HepG2 (cell line): ENCODE measurements around the gene PET100. TPM values are rescaled to one million over a fixed set of nuclear protein-coding genes. Genes with fewer than 3 reads are reported as not detected.

Experiments used
- ATAC-seq: fragments of 200-7000 bp; cut with Tn5 transposase; 3 replicates; pipeline ENCODE4 v1.9.1; 2020; ENCODE audit warnings: mild to moderate bottlenecking, moderate library complexity
- BruUV-seq: library from RNA; stranded (reverse); fragments of 400-500 nt; replicated peaks from 2 replicates; lab custom pipeline; 2021; lab: Mats Ljungman, UMichigan
- CTCF ChIA-PET: fragments of 300-600 bp; formaldehyde crosslinking; extraction: SDS; loops from one replicate; lab custom pipeline; 2021; ENCODE audit warnings: low total read pairs, inconsistent platforms, low intra/inter-chr PET ratio; lab: Yijun Ruan, JAX
- POLR2A ChIA-PET: fragments of 350-600 bp; sonication (Branson Sonifier 250); formaldehyde crosslinking; loops from one replicate; lab custom pipeline; 2020; ENCODE audit warnings: antibody characterized with exemption, inconsistent platforms; lab: Yijun Ruan, JAX
- DNase-seq: peaks from one replicate; pipeline ENCODE4 v3.0.0-alpha.2; 2015; ENCODE audit warnings: low spot score
- FAIRE-seq: peaks from 3 replicates; lab custom pipeline; 2011; peaks lifted over from hg19 to GRCh38; lab: Jason Lieb, UNC
- H2AFZ ChIP-seq: one replicate; pipeline ENCODE4 v1.6.1; 2011; ENCODE audit warnings: low read length, inconsistent platforms
- H3K27ac ChIP-seq: fragments of 300-600 bp; 3 replicates; pipeline ENCODE4 v1.8.0; 2011; ENCODE audit warnings: mixed run types, mild to moderate bottlenecking, mixed read lengths, low read length, inconsistent platforms; ENCODE audit not compliant: insufficient read depth; ENCODE audit errors: extremely low read length
- H3K27me3 ChIP-seq, 2 experiments: fragments of 200-600 bp in 1 of 2; 2 replicates in 1 of 2; 3 replicates in 1 of 2; pipeline versions ENCODE4 v1.6.0 to v1.8.0; 2011; ENCODE audit warnings: low read length in 2 of 2, mild to moderate bottlenecking in 2 of 2, moderate library complexity in 2 of 2, inconsistent platforms in 1 of 2; ENCODE audit not compliant: insufficient read depth in 2 of 2, control insufficient read depth in 1 of 2
- H3K36me3 ChIP-seq, 2 experiments: fragments of 200-600 bp in 1 of 2; replicated peaks in 1 of 2; 2 replicates in 1 of 2; 3 replicates in 1 of 2; pipeline versions ENCODE4 v1.5.1 to v1.8.0; 2011; ENCODE audit warnings: low read length in 2 of 2, inconsistent platforms in 1 of 2; ENCODE audit not compliant: insufficient read depth in 2 of 2, control insufficient read depth in 1 of 2
- H3K4me1 ChIP-seq: 2 replicates; pipeline ENCODE4 v1.5.1; 2012; ENCODE audit warnings: low read length, inconsistent platforms; ENCODE audit not compliant: insufficient read depth
- H3K4me2 ChIP-seq: 2 replicates; pipeline ENCODE4 v1.6.0; 2011; ENCODE audit warnings: low read depth, low read length, inconsistent platforms
- H3K4me3 ChIP-seq, 3 experiments: fragments of 200-600 bp in 1 of 3; sonication (generic), shearing (Covaris generic) in 1 of 3; replicated peaks in 1 of 3; 2 replicates each; pipeline ENCODE4 v1.5.1; 2011 to 2016; ENCODE audit warnings: low read length in 3 of 3, inconsistent platforms in 2 of 3, low read depth in 2 of 3, mild to moderate bottlenecking in 2 of 3, control low read depth in 1 of 3, mixed read lengths in 1 of 3; ENCODE audit not compliant: insufficient read depth in 1 of 3
- H3K79me2 ChIP-seq: one replicate; pipeline ENCODE4 v1.6.1; 2011; ENCODE audit warnings: low read length, inconsistent platforms; ENCODE audit not compliant: insufficient read depth
- H3K9ac ChIP-seq: 2 replicates; pipeline ENCODE4 v1.6.0; 2011; ENCODE audit warnings: mild to moderate bottlenecking, low read depth, low read length, inconsistent platforms; ENCODE audit not compliant: insufficient read depth
- H3K9me3 ChIP-seq: 2 replicates; pipeline ENCODE4 v1.5.1; 2012; ENCODE audit warnings: mild to moderate bottlenecking, low read length
- H4K20me1 ChIP-seq: 2 replicates; pipeline ENCODE4 v1.6.0; 2011; ENCODE audit warnings: inconsistent platforms, mild to moderate bottlenecking, low read length, moderate library complexity; ENCODE audit not compliant: insufficient read depth
- EEA1 ChIP-seq: sonication (generic); formaldehyde crosslinking; IDR thresholded peaks from 2 replicates; pipeline ENCODE4 v1.5.1; 2020; ENCODE audit warnings: mild to moderate bottlenecking, missing genetic modification reagents, borderline replicate concordance
- HNRNPLL ChIP-seq: fragments of 200-400 bp; formaldehyde crosslinking; IDR thresholded peaks from 2 replicates; pipeline ENCODE4 v1.6.1; 2017; ENCODE audit warnings: mild to moderate bottlenecking, low read depth, low read length; ENCODE audit not compliant: poor library complexity, severe bottlenecking
- HOXD1 ChIP-seq: sonication (generic); formaldehyde crosslinking; IDR thresholded peaks from 2 replicates; pipeline ENCODE4 v1.5.0; 2020; ENCODE audit warnings: missing genetic modification reagents
- PHF20 ChIP-seq: sonication (generic); formaldehyde crosslinking; IDR thresholded peaks from 2 replicates; pipeline ENCODE4 v1.5.0; 2020; ENCODE audit warnings: mild to moderate bottlenecking, missing genetic modification reagents
- PHF21A ChIP-seq: sonication (generic); formaldehyde crosslinking; IDR thresholded peaks from 2 replicates; pipeline ENCODE4 v1.5.0; 2020; ENCODE audit warnings: mild to moderate bottlenecking, missing genetic modification reagents
- RFXAP ChIP-seq: sonication (generic); formaldehyde crosslinking; IDR thresholded peaks from 2 replicates; pipeline ENCODE4 v1.4.0; 2020; ENCODE audit warnings: missing genetic modification reagents, borderline replicate concordance
- TBL1XR1 ChIP-seq: fragments of 150-350 bp; IDR thresholded peaks from 2 replicates; pipeline ENCODE4 v1.6.1; 2014; ENCODE audit warnings: borderline replicate concordance, low read length; ENCODE audit not compliant: partially characterized antibody
- TMF1 ChIP-seq: sonication (generic); formaldehyde crosslinking; IDR thresholded peaks from 2 replicates; pipeline ENCODE4 v1.8.1; 2022; ENCODE audit warnings: low read depth, missing genetic modification reagents
- ZNF460 ChIP-seq: sonication (generic); formaldehyde crosslinking; IDR thresholded peaks from 2 replicates; pipeline ENCODE4 v1.5.1; 2020; ENCODE audit warnings: missing genetic modification reagents, mild to moderate bottlenecking, borderline replicate concordance
- ZNF569 ChIP-seq: sonication (generic); formaldehyde crosslinking; IDR thresholded peaks from 2 replicates; pipeline ENCODE4 v1.5.0; 2020; ENCODE audit warnings: mild to moderate bottlenecking, missing genetic modification reagents, moderate library complexity, borderline replicate concordance
- ZNF660 ChIP-seq: sonication (generic); formaldehyde crosslinking; IDR thresholded peaks from 2 replicates; pipeline ENCODE4 v1.5.1; 2020; ENCODE audit warnings: mild to moderate bottlenecking, low read depth, missing genetic modification reagents, borderline replicate concordance
- ZNF800 ChIP-seq: sonication (generic); formaldehyde crosslinking; IDR thresholded peaks from 2 replicates; pipeline ENCODE4 v1.4.0; 2020; ENCODE audit warnings: missing genetic modification reagents
- ZNF850 ChIP-seq: sonication (generic); formaldehyde crosslinking; conservative IDR thresholded peaks from 2 replicates; pipeline ENCODE4 v1.9.0; 2021; ENCODE audit warnings: mild to moderate bottlenecking, missing genetic modification reagents
- WGBS: methylation state at CpG from one replicate; pipeline ENCODE4 v1.1.6; 2017; ENCODE audit warnings: low lambda C conversion rate; 5-methylcytosine and 5-hydroxymethylcytosine counted together
- in situ Hi-C: cut with HindIII; loops from 2 replicates; pipeline ENCODE4 v1.10.0; 2017; ENCODE audit warnings: low pct_unique_long_range_greater_than_20kb; ENCODE audit not compliant: extremely low pct_ligation_motif_present
- intact Hi-C: fragments of 100-400 bp; cut with micrococcal nuclease; formaldehyde crosslinking; loops from one replicate; pipeline ENCODE4 v1.10.0; 2022; ENCODE audit not compliant: unreplicated experiment
- polyA plus RNA-seq, 8 experiments: library from polyadenylated mRNA; depleted of rRNA in 3 of 8; stranded (reverse) in 7 of 8; unstranded in 1 of 8; fragments of >200 nt; fragmentation: Illumina TruSeq in 4 of 8; extraction: Trizol in 4 of 8; gene quantifications; 2 replicates each; pipeline versions ENCODE4 v1.2.1 to v1.2.3, GENCODE V29; 2011 to 2016; ENCODE audit warnings: low read depth in 4 of 8, missing spikeins in 1 of 8, mixed read lengths in 1 of 8; ENCODE audit not compliant: insufficient read depth in 1 of 8
- total RNA-seq, 5 experiments: library from RNA; depleted of rRNA; stranded (reverse); fragments of >200 nt; fragmentation: Illumina TruSeq; extraction: Trizol; gene quantifications; 2 replicates each; pipeline ENCODE4 v1.2.3, GENCODE V29; 2016; ENCODE audit warnings: low read depth in 1 of 5
- TF ChIP-seq, protein P1 (sequence below): sonication (generic); formaldehyde crosslinking; IDR thresholded peaks from 2 replicates; pipeline ENCODE4 v1.5.1; 2020; ENCODE audit warnings: missing genetic modification reagents, mild to moderate bottlenecking, borderline replicate concordance
- TF ChIP-seq, protein P2 (sequence below): sonication (generic); formaldehyde crosslinking; IDR thresholded peaks from 2 replicates; pipeline ENCODE4 v1.5.1; 2020; ENCODE audit warnings: mild to moderate bottlenecking, missing genetic modification reagents

Gene PET100
- total and polyA plus RNA-seq, 2 of the 13 experiments (the other 11 are each of a cell fraction or from before 2014, with no cell fraction given): 22.3 to 66.5 TPM

DNA sequence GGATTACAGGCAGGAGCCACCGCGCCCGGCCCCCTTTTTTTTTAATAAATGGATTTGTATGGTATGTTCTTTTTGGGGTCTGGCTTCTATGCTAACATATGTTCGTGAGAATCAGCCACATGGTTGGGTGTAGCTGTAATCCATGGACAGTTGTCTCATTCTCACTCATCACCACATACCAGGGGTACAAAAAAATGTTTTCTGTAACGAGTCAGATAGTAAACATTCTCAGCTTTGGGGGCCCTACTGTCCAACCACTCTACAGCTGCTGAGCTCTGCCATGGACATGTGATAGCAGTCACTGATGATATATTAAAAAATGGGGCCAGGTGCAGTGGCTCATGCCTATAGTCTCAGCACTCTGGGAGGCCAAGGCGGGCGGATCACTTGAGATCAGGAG lies 34.1 kb downstream of the PET100 start:
- Histone ChIP-seq H3K27me3 (peaks cover 0 to 6% of the 10 kb centered on the region in 2 experiments; a peak in 2 of 5 replicates), H3K79me2 (no peaks in the 10 kb centered on the region), H2AFZ (no peak overlapping the region), H3K4me2 (no peak overlapping the region), H3K27ac (no peak overlapping the region), H4K20me1 (no peaks in the 10 kb centered on the region), H3K4me1 (no peaks in the 10 kb centered on the region), H3K9ac (no peak overlapping the region), H3K36me3 (no peaks in the 10 kb centered on the region), H3K9me3 (no peaks in the 10 kb centered on the region), H3K4me3 (no peak overlapping the region)
- DNase-seq (no peak), ATAC-seq (no peak), FAIRE-seq (no peak)
- POLR2A ChIA-PET: no interaction called here
- in situ Hi-C loops: no loop called here
- CTCF ChIA-PET: no interaction called here
- 62% methylated on average over 5 of the region's 7 CpGs for WGBS
- TF ChIP-seq TBL1XR1 (no peak), ZNF569 (no peak), ZNF460 (CRISPR knock-in tag) (no peak), EEA1 (CRISPR knock-in tag) (no peak), HNRNPLL (no peak), ZNF850 (CRISPR knock-in tag) (no peak), RFXAP (CRISPR knock-in tag) (no peak), PHF21A (no peak), ZNF660 (CRISPR knock-in tag) (no peak), HOXD1 (CRISPR knock-in tag) (no peak), TMF1 (no peak), PHF20 (no peak), ZNF800 (CRISPR knock-in tag) (no peak)
- TF ChIP-seq, protein P1, sequence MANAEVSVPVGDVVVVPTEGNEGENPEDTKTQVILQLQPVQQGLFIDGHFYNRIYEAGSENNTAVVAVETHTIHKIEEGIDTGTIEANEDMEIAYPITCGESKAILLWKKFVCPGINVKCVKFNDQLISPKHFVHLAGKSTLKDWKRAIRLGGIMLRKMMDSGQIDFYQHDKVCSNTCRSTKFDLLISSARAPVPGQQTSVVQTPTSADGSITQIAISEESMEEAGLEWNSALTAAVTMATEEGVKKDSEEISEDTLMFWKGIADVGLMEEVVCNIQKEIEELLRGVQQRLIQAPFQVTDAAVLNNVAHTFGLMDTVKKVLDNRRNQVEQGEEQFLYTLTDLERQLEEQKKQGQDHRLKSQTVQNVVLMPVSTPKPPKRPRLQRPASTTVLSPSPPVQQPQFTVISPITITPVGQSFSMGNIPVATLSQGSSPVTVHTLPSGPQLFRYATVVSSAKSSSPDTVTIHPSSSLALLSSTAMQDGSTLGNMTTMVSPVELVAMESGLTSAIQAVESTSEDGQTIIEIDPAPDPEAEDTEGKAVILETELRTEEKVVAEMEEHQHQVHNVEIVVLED (CRISPR knock-in tag): no peak
- TF ChIP-seq, protein P2, sequence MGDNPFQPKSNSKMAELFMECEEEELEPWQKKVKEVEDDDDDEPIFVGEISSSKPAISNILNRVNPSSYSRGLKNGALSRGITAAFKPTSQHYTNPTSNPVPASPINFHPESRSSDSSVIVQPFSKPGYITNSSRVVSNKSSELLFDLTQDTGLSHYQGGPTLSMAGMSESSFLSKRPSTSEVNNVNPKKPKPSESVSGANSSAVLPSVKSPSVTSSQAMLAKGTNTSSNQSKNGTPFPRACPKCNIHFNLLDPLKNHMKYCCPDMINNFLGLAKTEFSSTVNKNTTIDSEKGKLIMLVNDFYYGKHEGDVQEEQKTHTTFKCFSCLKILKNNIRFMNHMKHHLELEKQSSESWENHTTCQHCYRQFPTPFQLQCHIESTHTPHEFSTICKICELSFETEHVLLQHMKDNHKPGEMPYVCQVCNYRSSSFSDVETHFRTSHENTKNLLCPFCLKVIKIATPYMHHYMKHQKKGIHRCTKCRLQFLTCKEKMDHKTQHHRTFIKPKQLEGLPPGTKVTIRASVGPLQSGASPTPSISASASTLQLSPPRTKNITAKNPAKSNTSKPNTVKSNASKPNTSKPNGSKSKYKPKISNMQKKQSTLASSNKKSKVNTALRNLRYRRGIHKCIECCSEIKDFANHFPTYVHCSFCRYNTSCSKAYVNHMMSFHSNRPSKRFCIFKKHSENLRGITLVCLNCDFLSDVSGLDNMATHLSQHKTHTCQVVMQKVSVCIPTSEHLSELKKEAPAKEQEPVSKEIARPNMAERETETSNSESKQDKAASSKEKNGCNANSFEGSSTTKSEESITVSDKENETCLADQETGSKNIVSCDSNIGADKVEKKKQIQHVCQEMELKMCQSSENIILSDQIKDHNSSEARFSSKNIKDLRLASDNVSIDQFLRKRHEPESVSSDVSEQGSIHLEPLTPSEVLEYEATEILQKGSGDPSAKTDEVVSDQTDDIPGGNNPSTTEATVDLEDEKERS (CRISPR knock-in tag): no peak
- intact Hi-C loops: no loop called here
- no TSS peak for BruUV-seq
